ENCODE results near the gene LAMC3.

LAMC3 gene

DNA sequence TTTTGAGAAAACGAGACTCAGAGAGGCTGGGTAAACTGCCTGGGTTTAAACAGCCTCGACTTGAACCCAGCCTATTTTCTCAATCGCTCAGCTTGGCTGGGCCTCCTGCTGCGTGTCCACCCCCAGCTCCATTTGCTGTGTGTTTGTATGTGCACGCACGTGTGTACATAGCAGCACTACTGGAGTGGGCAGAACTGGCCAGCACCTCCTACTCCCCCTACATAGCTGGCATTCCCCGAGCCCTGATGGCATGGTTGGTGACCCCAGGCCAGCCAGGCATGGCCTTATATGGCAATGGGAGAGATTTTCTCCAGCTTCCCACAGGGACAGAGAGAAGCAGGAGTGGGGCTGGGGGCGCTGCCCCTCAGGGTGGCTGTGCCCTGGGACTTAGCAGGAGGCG, 91.5 kb downstream of the LAMC3 start:
- H3K4me3 ChIP-seq (ENCODE audit: control insufficient read depth, low read depth, low read length) = no peak overlapping the region
- DNase-seq (ENCODE audit: low read depth) = no peak
- TF ChIP-seq, protein P1, sequence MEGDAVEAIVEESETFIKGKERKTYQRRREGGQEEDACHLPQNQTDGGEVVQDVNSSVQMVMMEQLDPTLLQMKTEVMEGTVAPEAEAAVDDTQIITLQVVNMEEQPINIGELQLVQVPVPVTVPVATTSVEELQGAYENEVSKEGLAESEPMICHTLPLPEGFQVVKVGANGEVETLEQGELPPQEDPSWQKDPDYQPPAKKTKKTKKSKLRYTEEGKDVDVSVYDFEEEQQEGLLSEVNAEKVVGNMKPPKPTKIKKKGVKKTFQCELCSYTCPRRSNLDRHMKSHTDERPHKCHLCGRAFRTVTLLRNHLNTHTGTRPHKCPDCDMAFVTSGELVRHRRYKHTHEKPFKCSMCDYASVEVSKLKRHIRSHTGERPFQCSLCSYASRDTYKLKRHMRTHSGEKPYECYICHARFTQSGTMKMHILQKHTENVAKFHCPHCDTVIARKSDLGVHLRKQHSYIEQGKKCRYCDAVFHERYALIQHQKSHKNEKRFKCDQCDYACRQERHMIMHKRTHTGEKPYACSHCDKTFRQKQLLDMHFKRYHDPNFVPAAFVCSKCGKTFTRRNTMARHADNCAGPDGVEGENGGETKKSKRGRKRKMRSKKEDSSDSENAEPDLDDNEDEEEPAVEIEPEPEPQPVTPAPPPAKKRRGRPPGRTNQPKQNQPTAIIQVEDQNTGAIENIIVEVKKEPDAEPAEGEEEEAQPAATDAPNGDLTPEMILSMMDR (IDR thresholded peaks at IDR 0.05; ENCODE audit: control insufficient read depth, insufficient read depth, low read depth, low read length, missing control alignments) = no peak

DNA sequence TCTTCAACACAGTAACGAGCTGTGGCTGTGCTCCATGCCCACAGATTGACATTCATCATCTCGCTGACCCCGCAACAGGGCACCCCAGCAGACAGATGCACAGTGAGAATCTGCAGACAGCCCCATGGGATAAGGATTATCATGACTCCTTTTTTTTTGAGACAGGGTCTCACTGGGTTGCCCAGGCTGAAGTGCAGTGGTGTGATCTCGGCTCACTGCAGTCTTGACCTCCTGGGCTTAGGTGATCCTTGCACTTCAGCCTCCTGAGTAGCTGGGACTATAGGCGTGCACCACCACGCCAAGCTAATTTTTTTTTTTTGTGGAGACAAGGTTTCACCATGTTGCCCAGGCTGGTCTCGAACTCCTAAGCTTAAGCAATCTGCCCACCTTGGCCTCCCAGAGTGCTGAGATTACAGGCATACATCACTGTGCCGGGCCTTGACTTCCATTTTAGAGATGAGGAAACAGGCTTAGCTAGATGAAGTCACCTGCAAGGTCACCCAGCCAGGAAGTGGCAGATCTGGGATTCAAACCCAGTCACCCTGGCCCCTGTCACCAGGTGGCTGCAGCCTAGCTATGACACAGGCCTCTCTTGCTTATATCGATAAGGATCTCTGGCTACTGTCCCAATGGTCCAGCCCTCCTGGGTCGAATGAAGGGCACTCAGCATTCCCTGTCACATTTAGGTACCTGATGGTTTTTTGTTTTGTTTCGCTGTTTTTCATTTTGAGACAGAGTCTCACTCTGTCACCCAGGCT, 92.4 kb downstream of the LAMC3 start:
- no peak for DNase-seq (ENCODE audit: low read depth)
- no peak overlapping the region for H3K4me3 ChIP-seq (ENCODE audit: control insufficient read depth, low read depth, low read length)
- TF ChIP-seq, protein P1 (IDR thresholded peaks at IDR 0.05; ENCODE audit: control insufficient read depth, insufficient read depth, low read depth, low read length, missing control alignments) = no peak

DNA sequence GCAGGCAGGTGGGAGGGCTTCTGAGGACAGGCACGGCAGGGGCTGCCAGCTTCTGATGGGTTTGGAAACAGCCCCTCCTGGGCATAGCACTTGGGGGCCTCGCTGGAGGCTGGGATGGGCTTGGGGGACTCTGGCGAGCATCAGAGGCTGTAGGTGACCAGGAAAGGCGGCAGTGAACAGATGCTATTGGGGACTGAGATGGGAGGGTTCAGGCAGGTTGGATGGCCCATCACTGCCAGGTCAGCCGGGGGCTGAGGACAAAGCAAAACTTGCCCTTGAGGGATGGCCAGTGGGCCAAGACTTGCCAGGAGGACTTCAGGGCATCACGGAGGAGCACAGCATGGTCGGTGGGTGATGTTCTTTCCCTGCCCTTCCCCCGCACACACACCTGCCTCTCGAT, 94.0 kb downstream of the LAMC3 start:
- TF ChIP-seq, protein P1 (IDR thresholded peaks at IDR 0.05; ENCODE audit: control insufficient read depth, insufficient read depth, low read depth, low read length, missing control alignments) = no peak
- DNase-seq (ENCODE audit: low read depth) = no peak
- no peak overlapping the region for H3K4me3 ChIP-seq (ENCODE audit: control insufficient read depth, low read depth, low read length)

DNA sequence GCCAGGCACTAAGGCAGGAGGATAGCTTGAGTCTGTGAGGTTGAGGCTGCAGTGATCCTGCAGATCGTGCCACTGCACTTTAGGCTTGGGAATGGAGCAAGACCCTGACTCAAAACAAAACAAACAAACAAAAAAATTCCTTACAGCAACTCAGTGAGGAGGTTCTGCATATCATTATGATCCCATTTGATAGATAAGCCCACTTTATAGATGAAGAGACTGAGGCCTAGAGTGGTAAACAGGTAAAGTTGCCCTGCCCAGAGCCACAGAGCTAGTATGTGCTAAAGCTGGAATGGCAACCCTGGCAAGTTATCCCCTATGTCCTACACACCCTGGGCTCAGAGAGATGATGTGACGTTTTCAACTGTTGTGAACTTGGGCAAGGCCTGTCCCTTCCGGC, 94.6 kb downstream of the LAMC3 start:
- TF ChIP-seq, protein P1 (IDR thresholded peaks at IDR 0.05; ENCODE audit: control insufficient read depth, insufficient read depth, low read depth, low read length, missing control alignments) = no peak
- H3K4me3 ChIP-seq (ENCODE audit: control insufficient read depth, low read depth, low read length) = no peak overlapping the region
- no peak for DNase-seq (ENCODE audit: low read depth)

DNA sequence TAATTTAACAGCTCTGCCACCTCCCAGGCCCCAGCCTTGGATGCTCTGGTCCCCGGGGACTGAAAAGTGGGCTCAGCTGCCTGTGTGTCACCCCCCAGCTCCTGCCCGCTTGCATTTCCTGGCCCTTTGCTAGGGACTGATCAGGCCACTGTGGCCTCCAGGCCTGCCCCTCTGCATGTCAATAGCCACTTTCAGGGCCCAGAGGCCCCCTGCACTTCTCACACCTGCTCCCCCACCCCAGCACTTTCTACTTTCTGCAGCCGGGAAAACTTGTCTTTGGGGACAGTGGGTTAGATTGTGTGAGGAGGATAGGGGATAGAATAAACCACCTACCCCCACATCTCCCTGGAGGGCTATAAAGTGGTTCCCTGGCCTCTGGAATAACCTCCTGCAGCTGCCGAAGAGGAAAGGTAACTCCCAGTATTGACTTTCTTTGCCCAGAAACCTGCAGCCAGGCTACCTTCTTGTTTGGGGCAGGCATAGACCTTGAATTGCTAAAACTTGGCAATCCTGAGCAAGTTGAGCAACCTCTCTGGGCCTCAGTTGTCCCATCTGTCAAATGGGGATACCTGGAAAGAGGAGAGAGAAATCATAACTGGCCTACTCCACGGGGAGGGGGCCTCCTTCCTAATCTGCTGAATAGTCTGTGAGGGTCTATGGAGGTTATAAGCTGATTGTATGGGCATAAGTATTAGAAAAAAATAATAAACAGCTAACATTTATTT, 95.2 kb downstream of the LAMC3 start:
- TF ChIP-seq, protein P1 (IDR thresholded peaks at IDR 0.05; ENCODE audit: control insufficient read depth, insufficient read depth, low read depth, low read length, missing control alignments) = no peak
- DNase-seq (ENCODE audit: low read depth) = no peak
- H3K4me3 ChIP-seq (ENCODE audit: control insufficient read depth, low read depth, low read length) = no peak overlapping the region

DNA sequence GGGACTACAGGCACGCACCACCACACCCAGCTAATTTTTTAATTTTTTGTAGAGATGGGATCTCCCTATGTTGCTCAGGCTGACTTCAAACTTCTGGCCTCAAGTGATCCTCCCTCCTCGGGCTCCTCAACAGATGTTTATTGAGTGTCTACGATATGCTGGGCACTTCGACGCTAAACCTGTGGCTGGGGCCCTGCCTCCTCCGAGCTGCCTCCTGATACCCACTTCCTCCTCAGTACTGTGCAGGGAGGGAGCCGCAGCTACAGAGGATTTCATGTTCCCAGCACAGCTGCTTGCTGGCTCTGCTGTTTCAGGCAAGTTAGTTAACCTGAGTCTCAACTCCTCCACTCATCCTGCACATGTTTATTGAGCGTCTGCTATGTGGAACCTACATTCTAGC, 97.0 kb downstream of the LAMC3 start:
- TF ChIP-seq, protein P1 (IDR thresholded peaks at IDR 0.05; ENCODE audit: control insufficient read depth, insufficient read depth, low read depth, low read length, missing control alignments) = no peak
- no peak for DNase-seq (ENCODE audit: low read depth)
- no peak overlapping the region for H3K4me3 ChIP-seq (ENCODE audit: control insufficient read depth, low read depth, low read length)

All from AG09309 (cell line).